ENCODE results near the gene PRKCH. TPM values are rescaled to one million over a fixed set of nuclear protein-coding genes. Genes with fewer than 3 reads are reported as not detected.

PRKCH gene
- total and polyA plus RNA-seq, 3 donors from 2014 or later, result 15.0 to 26.8 (median 25.4) TPM

GRCh38 chr14:61479746-61480502 lies 158.5 kb downstream of the PRKCH start:
- Histone ChIP-seq H3K27ac (no peak overlapping the region), H3K36me3 (ENCODE audit: low read depth, missing control alignments) (no peaks in the 10 kb centered on the region), H3K4me1 (peaks cover 30% of the 10 kb centered on the region), H3K27me3 (no peaks in the 10 kb centered on the region), H3K4me3 (no peak overlapping the region), H3K9me3 (no peaks in the 10 kb centered on the region)
- no peak for DNase-seq
- TF ChIP-seq POLR2A (IDR thresholded peaks at IDR 0.05) (no peak), CTCF (IDR thresholded peaks at IDR 0.05) (no peak)
- 78 to 84% methylated on average over 3 of the region's 3 CpGs for WGBS, 2 donors
- intact Hi-C loops (cut with DNase I; ENCODE audit: low total_unique reads), result loop anchor here (10.0 kb wide), 1 partner anchor 255 kb away; no protein-coding TSS in a partner anchor

GRCh38 chr14:61480704-61481285 lies 159.4 kb downstream of the PRKCH start:
- Histone ChIP-seq H3K36me3 (ENCODE audit: low read depth, missing control alignments) (no peaks in the 10 kb centered on the region), H3K9me3 (no peaks in the 10 kb centered on the region), H3K4me3 (no peak overlapping the region), H3K27me3 (no peaks in the 10 kb centered on the region), H3K4me1 (peaks cover 30% of the 10 kb centered on the region), H3K27ac (no peak overlapping the region)
- intact Hi-C loops (cut with DNase I; ENCODE audit: low total_unique reads), result no loop called here
- TF ChIP-seq CTCF (IDR thresholded peaks at IDR 0.05) (no peak), POLR2A (IDR thresholded peaks at IDR 0.05) (no peak)
- DNase-seq, result no peak
- 91 to 92% methylated on average over 8 of the region's 8 CpGs for WGBS, 2 donors

GRCh38 chr14:61481701-61482100 lies 160.3 kb downstream of the PRKCH start:
- intact Hi-C loops (cut with DNase I; ENCODE audit: low total_unique reads), result no loop called here

GRCh38 chr14:61482348-61483206 lies 161.2 kb downstream of the PRKCH start:
- 90 to 91% methylated on average over 7 to 8 of the region's 8 CpGs for WGBS, 2 donors
- intact Hi-C loops (cut with DNase I; ENCODE audit: low total_unique reads), result no loop called here
- H3K27ac ChIP-seq, result no peak overlapping the region
- no peaks in the 10 kb centered on the region for H3K27me3 ChIP-seq
- TF ChIP-seq CTCF (IDR thresholded peaks at IDR 0.05) (no peak), POLR2A (IDR thresholded peaks at IDR 0.05) (no peak)
- H3K4me3 ChIP-seq, result no peak overlapping the region
- H3K9me3 ChIP-seq, result no peaks in the 10 kb centered on the region
- no peaks in the 10 kb centered on the region for H3K36me3 ChIP-seq (ENCODE audit: low read depth, missing control alignments)
- DNase-seq, result no peak
- peaks cover 19% of the 10 kb centered on the region for H3K4me1 ChIP-seq

More at GRCh38 chr14:61481701-61482100, 160.3 kb downstream of the PRKCH start:
- WGBS, 2 donors, result 93 to 94% methylated on average over 5 of the region's 5 CpGs
- no peaks in the 10 kb centered on the region for H3K36me3 ChIP-seq (ENCODE audit: low read depth, missing control alignments)
- H3K27me3 ChIP-seq, result no peaks in the 10 kb centered on the region
- H3K4me1 ChIP-seq, result peaks cover 23% of the 10 kb centered on the region
- TF ChIP-seq CTCF (IDR thresholded peaks at IDR 0.05) (no peak), POLR2A (IDR thresholded peaks at IDR 0.05) (no peak)
- no peak overlapping the region for H3K27ac ChIP-seq
- H3K9me3 ChIP-seq, result no peaks in the 10 kb centered on the region
- no peak for DNase-seq
- H3K4me3 ChIP-seq, result no peak overlapping the region
